Lower lobe of right lung (tissue), 2 donors: Measurements from ENCODE around the gene EXOG. TPM values are rescaled to one million over a fixed set of nuclear protein-coding genes. Genes with fewer than 3 reads are reported as not detected.

Experiments used
- ATAC-seq, 2 donors: fragments of 200-7000 bp; cut with Tn5 transposase; one replicate each; pipeline ENCODE4 v1.9.1; 2020 to 2022; ENCODE audit warnings: mild to moderate bottlenecking in 2 of 2, moderate library complexity in 2 of 2
- DNase-seq: peaks from one replicate; pipeline ENCODE4 v3.0.0-alpha.2; 2020
- H3K27ac ChIP-seq: fragments of 200-600 bp; one replicate; pipeline ENCODE4 v1.8.0; 2022
- H3K27me3 ChIP-seq: fragments of 200-600 bp; one replicate; pipeline ENCODE4 v1.8.0; 2022; ENCODE audit warnings: low read depth
- H3K36me3 ChIP-seq: fragments of 200-600 bp; one replicate; pipeline ENCODE4 v1.8.0; 2022; ENCODE audit warnings: mild to moderate bottlenecking
- H3K4me1 ChIP-seq: fragments of 200-600 bp; one replicate; pipeline ENCODE4 v1.8.0; 2022
- H3K4me3 ChIP-seq: fragments of 200-600 bp; one replicate; pipeline ENCODE4 v1.8.0; 2022; ENCODE audit warnings: mild to moderate bottlenecking
- H3K9me3 ChIP-seq: fragments of 200-600 bp; one replicate; pipeline ENCODE4 v1.8.0; 2022
- intact Hi-C: fragments of 100-400 bp; cut with DNase I; formaldehyde crosslinking; loops from one replicate; pipeline ENCODE4 v1.11.0; 2022
- total RNA-seq: library from RNA; stranded (reverse); fragmentation: NEBNext Ultra II Directional; extraction: Animal tissue kit (Norgen Biotek cat#: 25700); gene quantifications from one replicate; pipeline ENCODE4 v1.2.1, GENCODE V29; 2021
- TF ChIP-seq, protein P1 (sequence below): fragments of 200-600 bp; IDR thresholded peaks from one replicate; pipeline ENCODE4 v1.8.0; 2022; ENCODE audit warnings: antibody characterized with exemption, mild to moderate bottlenecking
- donor health status: DM: no; HTN: yes; CAD: no; lungs with severe emphysema.

Gene EXOG
- total RNA-seq, 1 donor from 2014 or later: 12.3 TPM

DNA sequence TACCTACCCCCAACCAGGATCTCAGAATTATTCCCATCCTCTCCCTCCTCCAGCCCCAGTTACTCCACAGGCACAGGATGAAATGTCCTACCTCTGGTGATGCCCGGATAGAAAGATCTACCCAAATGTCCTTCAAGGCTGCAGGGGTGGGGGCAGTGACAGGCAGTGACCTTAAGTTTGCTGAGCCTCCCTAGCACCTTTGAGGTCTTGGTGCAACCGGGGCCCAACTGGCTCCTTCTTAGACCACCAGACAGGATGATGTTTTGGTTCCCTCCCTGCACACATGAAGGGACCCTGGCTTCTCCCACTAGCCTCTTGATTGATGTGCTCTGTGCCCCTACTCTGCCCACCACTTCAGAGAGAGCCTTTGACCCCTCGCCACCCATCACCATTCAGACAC is 36.4 kb downstream of the EXOG start:
- no peaks in the 10 kb centered on the region for H3K27me3 ChIP-seq
- H3K9me3 ChIP-seq: no peaks in the 10 kb centered on the region
- no peak for ATAC-seq
- intact Hi-C loops: no loop called here
- H3K36me3 ChIP-seq: no peaks in the 10 kb centered on the region
- no peaks in the 10 kb centered on the region for H3K4me1 ChIP-seq
- DNase-seq: no peak
- H3K4me3 ChIP-seq: no peak overlapping the region
- TF ChIP-seq, protein P1, sequence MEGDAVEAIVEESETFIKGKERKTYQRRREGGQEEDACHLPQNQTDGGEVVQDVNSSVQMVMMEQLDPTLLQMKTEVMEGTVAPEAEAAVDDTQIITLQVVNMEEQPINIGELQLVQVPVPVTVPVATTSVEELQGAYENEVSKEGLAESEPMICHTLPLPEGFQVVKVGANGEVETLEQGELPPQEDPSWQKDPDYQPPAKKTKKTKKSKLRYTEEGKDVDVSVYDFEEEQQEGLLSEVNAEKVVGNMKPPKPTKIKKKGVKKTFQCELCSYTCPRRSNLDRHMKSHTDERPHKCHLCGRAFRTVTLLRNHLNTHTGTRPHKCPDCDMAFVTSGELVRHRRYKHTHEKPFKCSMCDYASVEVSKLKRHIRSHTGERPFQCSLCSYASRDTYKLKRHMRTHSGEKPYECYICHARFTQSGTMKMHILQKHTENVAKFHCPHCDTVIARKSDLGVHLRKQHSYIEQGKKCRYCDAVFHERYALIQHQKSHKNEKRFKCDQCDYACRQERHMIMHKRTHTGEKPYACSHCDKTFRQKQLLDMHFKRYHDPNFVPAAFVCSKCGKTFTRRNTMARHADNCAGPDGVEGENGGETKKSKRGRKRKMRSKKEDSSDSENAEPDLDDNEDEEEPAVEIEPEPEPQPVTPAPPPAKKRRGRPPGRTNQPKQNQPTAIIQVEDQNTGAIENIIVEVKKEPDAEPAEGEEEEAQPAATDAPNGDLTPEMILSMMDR: no peak
- no peak overlapping the region for H3K27ac ChIP-seq

DNA sequence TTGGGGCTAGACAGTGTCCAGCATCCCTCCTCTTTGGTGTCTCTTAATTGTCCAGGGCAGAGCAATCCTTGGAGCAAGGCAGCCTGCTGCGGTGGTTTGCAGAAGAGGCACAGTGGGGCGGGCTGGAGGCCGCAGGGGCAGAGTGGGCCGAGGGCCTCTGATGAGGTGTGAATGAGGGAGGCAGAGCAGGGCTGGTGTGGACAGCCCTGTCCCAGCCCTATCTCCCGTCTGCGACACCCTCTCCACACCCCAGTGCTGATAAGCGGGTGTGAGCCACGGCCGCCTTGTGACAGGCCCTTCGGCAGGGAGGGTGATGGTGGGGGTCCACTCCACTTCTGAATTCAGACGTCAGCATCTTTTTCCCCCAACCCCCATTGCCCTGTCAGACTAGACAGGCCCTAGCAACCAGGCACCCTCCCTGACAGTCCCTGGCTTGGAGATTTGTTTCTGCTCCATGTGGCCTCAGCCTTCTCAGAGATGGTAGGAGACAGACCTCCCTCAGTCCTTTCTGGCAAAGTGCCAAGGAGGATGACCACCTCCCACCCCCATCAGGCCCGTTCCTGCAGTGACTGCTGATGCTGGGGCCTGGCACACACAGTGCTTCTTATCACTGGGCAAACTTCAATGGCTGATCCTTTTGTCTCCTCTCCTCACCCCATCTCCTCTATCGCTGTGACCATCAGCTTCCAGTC is 37.3 kb downstream of the EXOG start:
- no peaks in the 10 kb centered on the region for H3K9me3 ChIP-seq
- TF ChIP-seq, protein P1: no peak
- no peak for ATAC-seq
- intact Hi-C loops: no loop called here
- no peaks in the 10 kb centered on the region for H3K4me1 ChIP-seq
- no peaks in the 10 kb centered on the region for H3K36me3 ChIP-seq
- no peak for DNase-seq
- no peaks in the 10 kb centered on the region for H3K27me3 ChIP-seq
- H3K27ac ChIP-seq: no peak overlapping the region
- no peak overlapping the region for H3K4me3 ChIP-seq

DNA sequence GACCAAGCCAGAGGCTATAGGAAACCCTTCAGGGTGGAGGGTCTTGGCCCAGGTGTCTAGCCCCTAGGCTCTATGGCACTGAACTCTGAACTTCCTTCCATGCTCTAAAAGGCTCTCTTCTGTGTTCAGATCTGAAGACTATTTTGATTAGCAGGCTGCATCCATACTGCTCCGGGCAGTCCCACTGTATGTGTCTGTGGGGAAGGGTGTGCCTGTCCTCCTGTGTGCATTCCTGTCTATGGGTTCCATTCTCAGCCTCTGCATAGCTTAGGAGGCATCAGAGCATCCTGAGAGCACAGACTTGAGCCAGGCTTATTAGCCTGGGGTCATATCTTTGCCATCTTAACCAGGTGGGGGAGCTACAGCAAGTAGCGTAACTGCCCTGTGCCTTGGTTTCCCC is 38.0 kb downstream of the EXOG start:
- TF ChIP-seq, protein P1: no peak
- ATAC-seq (no peak), DNase-seq (no peak)
- Histone ChIP-seq H3K27me3 (no peaks in the 10 kb centered on the region), H3K27ac (no peak overlapping the region), H3K4me3 (no peak overlapping the region), H3K9me3 (no peaks in the 10 kb centered on the region), H3K36me3 (no peaks in the 10 kb centered on the region), H3K4me1 (no peaks in the 10 kb centered on the region)
- intact Hi-C loops: no loop called here

DNA sequence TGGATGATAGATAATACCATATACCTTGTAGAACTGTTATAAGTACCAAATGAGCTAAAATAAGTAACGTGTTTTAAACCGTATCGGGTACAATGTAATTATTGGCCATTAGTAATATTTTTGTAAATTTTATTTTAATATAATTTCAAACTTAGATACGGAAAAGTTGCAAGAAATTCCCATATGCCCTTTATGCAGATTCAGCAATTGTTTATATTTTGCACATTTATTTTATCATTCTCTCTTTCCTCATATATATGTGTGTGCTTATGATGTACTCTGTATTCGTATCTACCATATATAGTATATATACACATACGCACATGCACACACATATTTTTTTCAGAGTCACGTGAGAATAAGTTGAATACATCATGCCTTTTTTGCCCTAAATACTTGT is 38.5 kb downstream of the EXOG start:
- TF ChIP-seq, protein P1: no peak
- DNase-seq (no peak), ATAC-seq (no peak)
- Histone ChIP-seq H3K36me3 (no peaks in the 10 kb centered on the region), H3K9me3 (no peaks in the 10 kb centered on the region), H3K4me3 (no peak overlapping the region), H3K4me1 (no peaks in the 10 kb centered on the region), H3K27me3 (no peaks in the 10 kb centered on the region), H3K27ac (no peak overlapping the region)
- intact Hi-C loops: no loop called here

DNA sequence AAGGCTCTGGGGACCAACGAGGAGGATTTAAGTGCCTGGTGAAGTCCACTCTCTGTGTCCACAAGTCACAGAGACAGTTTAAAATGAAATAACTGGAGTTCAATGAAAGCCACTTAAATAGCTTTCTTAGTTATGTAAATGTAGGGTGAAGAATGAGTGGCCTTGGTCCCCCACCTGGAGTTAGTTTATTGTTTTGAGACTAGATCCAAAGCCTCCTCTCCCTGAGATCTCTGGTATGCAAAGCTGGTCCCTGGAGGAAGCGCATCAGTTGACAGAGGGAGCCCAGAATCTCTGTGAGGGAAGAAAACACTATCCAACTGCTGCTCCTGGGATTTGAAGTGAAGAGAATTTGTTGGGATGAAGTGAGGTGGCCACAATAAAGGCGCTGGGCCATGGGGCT is 40.5 kb downstream of the EXOG start:
- DNase-seq: no peak
- no peak overlapping the region for H3K27ac ChIP-seq
- H3K4me1 ChIP-seq: no peaks in the 10 kb centered on the region
- no peak overlapping the region for H3K4me3 ChIP-seq
- no peaks in the 10 kb centered on the region for H3K9me3 ChIP-seq
- H3K36me3 ChIP-seq: no peaks in the 10 kb centered on the region
- H3K27me3 ChIP-seq: no peaks in the 10 kb centered on the region
- TF ChIP-seq, protein P1: no peak
- intact Hi-C loops: no loop called here
- ATAC-seq: no peak
